Measurements from ENCODE around the gene PPP1R15B.

GRCh38 chr1:204390751-204391466, 20.7 kb downstream of the PPP1R15B start:
- TF ChIP-seq CTCF (conservative IDR thresholded peaks at IDR 0.05; ENCODE audit: low read depth, low read length) (no peak), EZH2phosphoT487 (IDR thresholded peaks at IDR 0.05; ENCODE audit: borderline replicate concordance, low read length) (no peak), EZH2 (IDR thresholded peaks at IDR 0.05; ENCODE audit: low read length, unreplicated experiment) (no peak)

Measured in PC-3 (cell line).